ENCODE data around the gene IGFBPL1. TPM values are rescaled to one million over a fixed set of nuclear protein-coding genes. Genes with fewer than 3 reads are reported as not detected.
"Not testable (repeated sequence)": the region's sequence is repeated elsewhere in the genome, so short reads cannot be mapped to it uniquely, and the experiment has no call there.

Gene IGFBPL1
- polyA plus RNA-seq, 3 donors = not detected

DNA sequence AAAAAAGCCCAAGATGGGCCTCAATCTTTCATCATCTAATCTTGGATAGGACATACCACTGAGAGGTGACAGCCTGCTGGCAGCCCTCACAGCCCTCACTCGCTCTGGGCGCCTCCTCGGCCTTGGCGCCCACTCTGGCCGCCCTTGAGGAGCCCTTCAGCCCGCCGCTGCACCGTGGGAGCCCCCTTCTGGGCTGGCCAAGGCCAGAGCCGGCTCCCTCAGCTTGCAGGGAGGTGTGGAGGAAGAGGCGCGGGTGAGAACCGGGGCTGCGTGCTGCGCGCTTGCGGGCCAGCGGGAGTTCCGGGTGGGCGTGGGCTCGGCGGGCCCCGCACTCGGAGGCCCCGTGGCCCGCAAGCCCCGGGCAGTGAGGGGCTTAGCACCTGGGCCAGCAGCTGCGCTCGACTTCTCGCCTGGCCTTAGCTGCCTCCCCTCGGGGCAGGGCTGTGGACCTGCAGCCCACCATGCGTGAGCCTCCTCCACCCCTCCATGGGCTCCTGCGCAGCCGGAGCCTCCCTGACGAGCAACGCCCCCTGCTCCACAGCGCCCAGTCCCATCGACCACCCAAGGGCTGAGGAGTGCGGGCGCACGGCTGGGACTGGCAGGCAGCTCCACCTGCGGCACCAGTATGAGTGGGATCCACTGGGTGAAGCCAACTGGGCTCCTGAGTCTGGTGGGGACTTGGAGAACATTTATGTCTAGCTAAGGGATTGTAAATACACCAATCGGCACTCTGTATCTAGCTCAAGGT, 46.7 kb downstream of the IGFBPL1 start:
- H3K79me2 ChIP-seq (ENCODE audit: insufficient read depth, low read length); H3K4me3 Mint-ChIP-seq; H3K9me3 Mint-ChIP-seq; H2AFZ ChIP-seq (ENCODE audit: insufficient read depth, low read depth, low read length, poor library complexity, severe bottlenecking); H3K9ac ChIP-seq (ENCODE audit: insufficient read depth, low read length, poor library complexity, severe bottlenecking); H3K27me3 ChIP-seq (ENCODE audit: control insufficient read depth in 2 of 2, insufficient read depth in 2 of 2, low read length in 2 of 2); H3K36me3 Mint-ChIP-seq; H3K4me1 ChIP-seq (ENCODE audit: control insufficient read depth in 1 of 2, insufficient read depth in 2 of 2, low read length in 2 of 2); intact Hi-C loops (cut with micrococcal nuclease); H3K4me2 ChIP-seq (replicated peaks; ENCODE audit: extremely low read depth, low read length, poor library complexity, severe bottlenecking); H3K4me3 ChIP-seq (replicated peaks in 1 of 3; ENCODE audit: low read depth in 2 of 3, low read length in 3 of 3); H3K9me3 ChIP-seq (replicated peaks in 1 of 2; ENCODE audit: control insufficient read depth in 1 of 2, insufficient read depth in 1 of 2, low read length in 2 of 2); H3K27me3 Mint-ChIP-seq (ENCODE audit: low read depth in 3 of 3); H3K27ac Mint-ChIP-seq; H4K20me1 ChIP-seq (ENCODE audit: insufficient read depth, low read length); H3K36me3 ChIP-seq (replicated peaks in 1 of 2; ENCODE audit: control insufficient read depth in 1 of 2, insufficient read depth in 2 of 2, low read length in 2 of 2); H3K27ac ChIP-seq (ENCODE audit: low read depth in 1 of 2, low read length in 2 of 2); H3K4me1 Mint-ChIP-seq; DNase-seq: not testable (repeated sequence)
- WGBS (ENCODE audit: insufficient coverage) = 96% methylated on average over 34 of the region's 42 CpGs

DNA sequence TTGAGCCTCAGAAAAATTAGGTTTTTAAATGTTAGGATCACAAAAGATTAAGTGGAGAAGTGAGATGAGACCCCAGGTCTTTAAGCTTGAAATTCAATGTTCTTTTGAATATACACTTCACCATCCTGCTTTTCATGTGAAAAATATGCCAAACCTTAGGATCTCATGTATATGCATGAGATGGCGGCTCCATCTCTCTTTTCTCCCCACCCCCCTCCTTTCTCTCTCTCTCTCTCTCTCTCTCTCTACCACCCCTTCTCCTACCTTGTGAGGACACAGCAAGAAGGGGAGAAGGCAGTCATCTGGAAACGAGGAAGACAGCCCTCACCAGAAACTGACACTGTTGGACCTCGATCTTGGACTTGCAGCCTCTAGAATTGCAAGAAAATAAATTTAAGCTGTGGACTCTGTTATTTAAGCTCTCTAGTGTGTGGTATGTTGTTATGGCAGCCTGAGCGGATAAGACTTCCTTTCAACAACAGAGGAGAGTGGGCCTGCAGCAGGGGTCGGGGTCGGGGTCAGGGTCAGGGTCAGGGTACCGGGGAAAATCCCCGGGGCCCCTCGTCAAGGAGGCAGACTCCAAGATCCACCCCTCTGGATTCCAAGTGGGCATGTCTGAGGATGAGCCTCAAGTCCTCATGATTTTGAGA, 48.1 kb downstream of the IGFBPL1 start:
- Histone ChIP-seq H3K9me3 (replicated peaks in 1 of 2; ENCODE audit: control insufficient read depth in 1 of 2, insufficient read depth in 1 of 2, low read length in 2 of 2) (no peaks in the 10 kb centered on the region), H3K4me2 (replicated peaks; ENCODE audit: extremely low read depth, low read length, poor library complexity, severe bottlenecking) (no peak overlapping the region), H3K36me3 (replicated peaks in 1 of 2; ENCODE audit: control insufficient read depth in 1 of 2, insufficient read depth in 2 of 2, low read length in 2 of 2) (no peaks in the 10 kb centered on the region), H3K79me2 (ENCODE audit: insufficient read depth, low read length) (no peaks in the 10 kb centered on the region), H4K20me1 (ENCODE audit: insufficient read depth, low read length) (no peaks in the 10 kb centered on the region), H3K27ac (ENCODE audit: low read depth in 1 of 2, low read length in 2 of 2) (no peak overlapping the region), H2AFZ (ENCODE audit: insufficient read depth, low read depth, low read length, poor library complexity, severe bottlenecking) (no peak overlapping the region), H3K27me3 (ENCODE audit: control insufficient read depth in 2 of 2, insufficient read depth in 2 of 2, low read length in 2 of 2) (no peaks in the 10 kb centered on the region), H3K4me3 (replicated peaks in 1 of 3; ENCODE audit: low read depth in 2 of 3, low read length in 3 of 3) (no peak overlapping the region), H3K4me1 (ENCODE audit: control insufficient read depth in 1 of 2, insufficient read depth in 2 of 2, low read length in 2 of 2) (no peaks in the 10 kb centered on the region), H3K9ac (ENCODE audit: insufficient read depth, low read length, poor library complexity, severe bottlenecking) (no peak overlapping the region)
- Mint-ChIP-seq H3K4me3 (no peak overlapping the region), H3K36me3 (no peaks in the 10 kb centered on the region), H3K27ac (no peak overlapping the region), H3K4me1 (no peaks in the 10 kb centered on the region), H3K9me3 (peaks cover 0 to 6% (median 0%) of the 10 kb centered on the region in 7 donors), H3K27me3 (ENCODE audit: low read depth in 3 of 3) (peaks cover 6 to 14% (median 7%) of the 10 kb centered on the region in 3 donors)
- intact Hi-C loops (cut with micrococcal nuclease) = no loop called here
- TF ChIP-seq, protein P1, sequence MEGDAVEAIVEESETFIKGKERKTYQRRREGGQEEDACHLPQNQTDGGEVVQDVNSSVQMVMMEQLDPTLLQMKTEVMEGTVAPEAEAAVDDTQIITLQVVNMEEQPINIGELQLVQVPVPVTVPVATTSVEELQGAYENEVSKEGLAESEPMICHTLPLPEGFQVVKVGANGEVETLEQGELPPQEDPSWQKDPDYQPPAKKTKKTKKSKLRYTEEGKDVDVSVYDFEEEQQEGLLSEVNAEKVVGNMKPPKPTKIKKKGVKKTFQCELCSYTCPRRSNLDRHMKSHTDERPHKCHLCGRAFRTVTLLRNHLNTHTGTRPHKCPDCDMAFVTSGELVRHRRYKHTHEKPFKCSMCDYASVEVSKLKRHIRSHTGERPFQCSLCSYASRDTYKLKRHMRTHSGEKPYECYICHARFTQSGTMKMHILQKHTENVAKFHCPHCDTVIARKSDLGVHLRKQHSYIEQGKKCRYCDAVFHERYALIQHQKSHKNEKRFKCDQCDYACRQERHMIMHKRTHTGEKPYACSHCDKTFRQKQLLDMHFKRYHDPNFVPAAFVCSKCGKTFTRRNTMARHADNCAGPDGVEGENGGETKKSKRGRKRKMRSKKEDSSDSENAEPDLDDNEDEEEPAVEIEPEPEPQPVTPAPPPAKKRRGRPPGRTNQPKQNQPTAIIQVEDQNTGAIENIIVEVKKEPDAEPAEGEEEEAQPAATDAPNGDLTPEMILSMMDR (IDR thresholded peaks at IDR 0.05) = no peak
- no peak for DNase-seq
- whole genome bisulfite sequencing (ENCODE audit: insufficient coverage) = 76% methylated on average over 7 of the region's 9 CpGs
